SJSA1 (cell line): ENCODE measurements around the gene ANXA9. TPM values are rescaled to one million over a fixed set of nuclear protein-coding genes. Genes with fewer than 3 reads are reported as not detected.

Experiments used
- DNase-seq, 2 experiments: peaks; one replicate each; pipeline ENCODE4 v3.0.0-alpha.2; 2015 to 2020; ENCODE audit warnings: low spot score in 2 of 2, low read depth in 1 of 2
- H3K27ac ChIP-seq: fragments of 250-450 bp; sonication (Bioruptor Pico); 2 replicates; pipeline ENCODE4 v1.5.1; 2020; ENCODE audit warnings: mild to moderate bottlenecking, moderate library complexity
- H3K27me3 ChIP-seq: fragments of 250-450 bp; sonication (Bioruptor Pico); replicated peaks from 2 replicates; pipeline ENCODE4 v1.5.1; 2020; ENCODE audit warnings: mild to moderate bottlenecking, moderate library complexity
- H3K36me3 ChIP-seq: fragments of 250-450 bp; sonication (Bioruptor Pico); 2 replicates; pipeline ENCODE4 v1.5.1; 2020; ENCODE audit warnings: mild to moderate bottlenecking
- H3K4me1 ChIP-seq: fragments of 250-450 bp; sonication (Bioruptor Pico); replicated peaks from 2 replicates; pipeline ENCODE4 v1.6.1; 2021; ENCODE audit warnings: mild to moderate bottlenecking
- H3K4me3 ChIP-seq: fragments of 250-450 bp; sonication (Bioruptor Pico); 2 replicates; pipeline ENCODE4 v1.5.1; 2020; ENCODE audit warnings: mild to moderate bottlenecking
- H3K9me3 ChIP-seq: fragments of 250-450 bp; sonication (Bioruptor Pico); replicated peaks from 2 replicates; pipeline ENCODE4 v1.5.1; 2020; ENCODE audit warnings: mild to moderate bottlenecking
- total RNA-seq: library from RNA; depleted of rRNA; stranded (reverse); fragments of >200 nt; shearing (Covaris generic); gene quantifications from 2 replicates; pipeline ENCODE4 v1.2.3, GENCODE V29; 2014; rRNA removed

ANXA9 gene
- total RNA-seq: 0.66 TPM in 1 of 2 replicates, not detected in the other

DNA sequence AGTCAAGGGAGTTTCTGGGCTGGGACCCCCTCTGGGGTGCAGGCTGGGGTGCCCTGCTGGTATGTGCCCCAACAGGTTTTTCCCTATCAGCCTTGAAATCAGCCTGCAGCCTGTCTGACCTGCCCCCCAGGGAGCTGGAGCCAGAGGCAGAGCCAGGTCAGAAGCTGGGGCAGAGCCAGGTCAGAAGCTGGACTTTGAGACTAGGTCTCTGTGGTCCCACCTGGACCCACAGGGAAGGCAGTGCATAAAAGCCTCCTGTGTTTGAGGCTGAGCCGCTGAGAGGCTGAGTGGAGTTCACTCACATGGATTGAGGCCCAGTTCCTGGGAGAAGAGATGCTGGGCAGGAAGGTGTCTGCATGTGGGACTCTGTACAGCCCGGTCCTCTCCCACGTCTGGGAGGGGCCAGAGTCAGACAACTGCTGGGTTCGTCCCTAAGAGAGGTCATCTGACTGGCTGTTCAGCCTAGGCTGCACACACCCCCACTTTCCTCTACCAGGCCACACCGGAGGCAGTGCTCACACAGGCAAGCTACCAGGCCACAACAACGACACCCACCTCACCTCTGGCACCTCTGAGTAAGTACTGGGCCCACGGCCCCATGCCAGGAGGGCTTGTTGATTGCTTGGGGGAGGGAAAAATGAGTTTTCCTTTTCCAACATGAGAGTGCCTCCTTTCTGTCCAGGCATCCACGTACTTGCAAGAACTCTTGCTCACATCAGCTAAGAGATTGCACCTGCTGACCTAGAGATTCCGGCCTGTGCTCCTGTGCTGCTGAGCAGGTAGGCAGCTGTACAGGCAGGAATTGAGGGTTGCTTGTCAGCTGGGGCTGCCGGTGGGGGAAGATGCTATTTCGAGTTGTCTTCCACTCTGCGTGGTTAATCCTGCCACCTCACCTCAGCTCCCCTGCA is at the start of gene ANXA9:
TSS of gene ANXA9 (plus strand) at position 488 of the 908 bp plus-strand sequence. CDS start 814 bp downstream, outside the sequence.
- no peak within 1 kb of the TSS for H3K27ac ChIP-seq
- no peaks in the 10 kb centered on the region for H3K27me3 ChIP-seq
- H3K4me3 ChIP-seq: no peak within 1 kb of the TSS
- no peaks in the 10 kb centered on the region for H3K9me3 ChIP-seq
- H3K36me3 ChIP-seq: no peaks in the 10 kb centered on the region
- H3K4me1 ChIP-seq: peaks cover 25% of the 10 kb centered on the region
- no peak for DNase-seq

DNA sequence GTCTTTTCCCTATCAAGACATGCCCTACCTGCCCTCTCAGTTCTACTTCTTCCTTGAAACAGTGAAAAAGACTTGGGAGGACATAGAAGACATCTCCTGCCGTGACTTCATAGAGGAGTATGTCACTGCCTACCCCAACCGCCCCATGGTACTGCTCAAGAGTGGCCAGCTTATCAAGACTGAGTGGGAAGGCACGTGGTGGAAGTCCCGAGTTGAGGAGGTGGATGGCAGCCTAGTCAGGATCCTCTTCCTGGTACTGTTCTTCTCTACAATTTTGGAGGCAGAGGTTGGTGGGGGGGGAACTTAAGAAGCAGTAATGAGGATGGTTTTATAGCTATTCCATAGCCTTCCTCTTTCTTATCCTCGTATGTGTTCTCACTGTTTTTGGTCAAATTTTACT is 37.2 kb upstream of the ANXA9 start:
- H3K4me3 ChIP-seq: no peak overlapping the region
- no peaks in the 10 kb centered on the region for H3K27me3 ChIP-seq
- no peaks in the 10 kb centered on the region for H3K4me1 ChIP-seq
- H3K36me3 ChIP-seq: peaks cover 92% of the 10 kb centered on the region
- H3K27ac ChIP-seq: no peak overlapping the region
- H3K9me3 ChIP-seq: no peaks in the 10 kb centered on the region
- no peak for DNase-seq

DNA sequence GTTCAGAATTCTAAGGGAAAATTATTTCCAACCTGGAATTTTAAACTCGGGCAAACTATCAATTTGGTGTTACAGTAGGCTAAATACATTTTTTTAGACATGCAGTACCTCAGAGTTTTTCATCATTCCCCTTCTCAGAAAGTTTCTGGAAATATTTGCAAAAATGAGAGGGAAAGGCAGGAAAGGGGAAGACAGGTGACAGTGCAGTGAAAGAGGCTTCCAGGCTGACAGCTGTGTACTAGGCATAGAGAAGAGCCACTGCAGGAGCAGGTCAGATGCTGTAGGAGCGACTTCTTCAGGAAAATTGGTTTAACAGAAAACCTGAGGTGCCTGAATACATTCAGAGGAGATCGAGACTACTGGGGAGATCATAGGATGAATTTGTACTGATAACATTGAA is 27.4 kb upstream of the ANXA9 start:
- H3K27me3 ChIP-seq: no peaks in the 10 kb centered on the region

GRCh38 chr1:150955280-150955679 is 26.8 kb upstream of the ANXA9 start:
- no peak for DNase-seq
- H3K4me1 ChIP-seq: no peaks in the 10 kb centered on the region
- H3K4me3 ChIP-seq: no peak overlapping the region
- peaks cover 79% of the 10 kb centered on the region for H3K36me3 ChIP-seq
- no peaks in the 10 kb centered on the region for H3K9me3 ChIP-seq
- H3K27ac ChIP-seq: no peak overlapping the region
- H3K27me3 ChIP-seq: no peaks in the 10 kb centered on the region

More for the DNA sequence above, 27.4 kb upstream of the ANXA9 start:
- Histone ChIP-seq H3K9me3 (no peaks in the 10 kb centered on the region), H3K4me1 (no peaks in the 10 kb centered on the region), H3K27ac (no peak overlapping the region), H3K4me3 (no peak overlapping the region), H3K36me3 (peaks cover 77% of the 10 kb centered on the region)
- DNase-seq: no peak

- no peak for DNase-seq
- Histone ChIP-seq H3K9me3 (no peaks in the 10 kb centered on the region), H3K4me3 (no peak overlapping the region), H3K27ac (no peak overlapping the region), H3K36me3 (peaks cover 78% of the 10 kb centered on the region), H3K27me3 (no peaks in the 10 kb centered on the region), H3K4me1 (no peaks in the 10 kb centered on the region)
Measured at GRCh38 chr1:150957666-150958065, 24.4 kb upstream of the ANXA9 start.

DNA sequence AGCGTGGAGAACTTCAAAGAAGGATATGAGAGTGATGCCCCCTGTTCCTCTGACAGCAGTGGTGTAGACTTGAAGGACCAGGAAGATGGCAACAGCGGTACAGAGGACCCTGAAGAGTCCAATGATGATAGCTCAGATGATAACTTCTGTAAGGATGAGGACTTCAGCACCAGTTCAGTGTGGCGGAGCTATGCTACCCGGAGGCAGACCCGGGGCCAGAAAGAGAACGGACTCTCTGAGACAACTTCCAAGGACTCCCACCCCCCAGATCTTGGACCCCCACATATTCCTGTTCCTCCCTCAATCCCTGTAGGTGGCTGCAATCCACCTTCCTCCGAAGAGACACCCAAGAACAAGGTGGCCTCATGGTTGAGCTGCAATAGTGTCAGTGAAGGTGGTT is 21.4 kb upstream of the ANXA9 start:
- Histone ChIP-seq H3K4me3 (no peak overlapping the region), H3K27me3 (no peaks in the 10 kb centered on the region), H3K9me3 (no peaks in the 10 kb centered on the region), H3K36me3 (peaks cover 80% of the 10 kb centered on the region), H3K4me1 (no peaks in the 10 kb centered on the region), H3K27ac (no peak overlapping the region)
- no peak for DNase-seq

DNA sequence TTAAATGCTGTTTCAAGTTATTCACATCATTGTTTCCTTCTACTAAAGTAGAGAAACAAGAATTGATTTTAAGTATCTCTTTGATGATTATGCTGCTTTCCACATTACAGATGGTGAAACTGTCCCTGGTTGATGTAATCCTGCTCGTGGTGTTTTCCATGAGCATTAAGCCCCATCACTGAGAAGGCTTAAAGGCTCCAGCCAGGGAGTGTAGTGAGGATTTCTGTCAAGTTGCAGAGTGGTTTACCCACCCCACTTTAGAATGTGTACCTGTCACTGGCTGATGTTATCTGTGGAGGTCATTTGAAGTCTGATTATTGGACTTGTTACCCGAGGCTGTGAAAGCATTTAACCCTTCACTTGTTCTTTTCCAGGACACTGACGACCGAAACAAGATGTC is 20.3 kb upstream of the ANXA9 start:
- H3K27me3 ChIP-seq: no peaks in the 10 kb centered on the region
- H3K9me3 ChIP-seq: no peaks in the 10 kb centered on the region
- no peak overlapping the region for H3K4me3 ChIP-seq
- no peak for DNase-seq
- no peaks in the 10 kb centered on the region for H3K4me1 ChIP-seq
- peaks cover 89% of the 10 kb centered on the region for H3K36me3 ChIP-seq
- no peak overlapping the region for H3K27ac ChIP-seq

DNA sequence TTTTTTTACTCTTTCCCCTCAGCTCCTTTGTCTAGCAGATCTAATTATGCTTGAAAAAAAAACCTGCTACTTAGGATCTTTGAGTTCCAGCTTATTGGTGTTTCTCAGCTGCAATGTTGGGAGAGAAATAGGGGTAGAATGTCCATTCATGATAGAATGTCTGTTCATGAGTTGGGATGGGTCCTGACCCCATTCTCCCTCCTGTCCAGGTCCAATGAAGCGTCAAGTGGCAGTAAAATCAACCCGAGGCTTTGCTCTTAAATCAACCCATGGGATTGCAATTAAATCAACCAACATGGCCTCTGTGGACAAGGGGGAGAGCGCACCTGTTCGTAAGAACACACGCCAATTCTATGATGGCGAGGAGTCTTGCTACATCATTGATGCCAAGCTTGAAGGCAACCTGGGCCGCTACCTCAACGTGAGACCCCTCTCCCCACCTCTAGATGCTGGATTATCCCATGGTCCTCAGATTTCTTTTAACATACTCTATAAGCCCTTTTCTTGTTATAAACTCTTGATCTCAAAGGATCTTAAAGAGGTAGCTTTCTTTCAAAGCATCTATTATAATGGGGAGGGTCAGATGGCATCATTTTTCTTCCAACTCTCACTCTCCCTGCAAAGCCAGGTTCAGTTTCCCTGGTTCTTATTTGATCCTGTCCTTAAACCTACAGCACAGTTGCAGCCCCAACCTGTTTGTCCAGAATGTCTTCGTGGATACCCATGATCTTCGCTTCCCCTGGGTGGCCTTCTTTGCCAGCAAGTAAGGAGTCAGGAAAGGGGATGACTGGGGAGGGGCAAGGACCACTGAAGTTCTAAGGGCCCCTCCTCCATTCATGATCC is 18.6 kb upstream of the ANXA9 start:
- Histone ChIP-seq H3K4me1 (no peaks in the 10 kb centered on the region), H3K9me3 (no peaks in the 10 kb centered on the region), H3K27me3 (no peaks in the 10 kb centered on the region), H3K36me3 (peaks cover 97% of the 10 kb centered on the region), H3K27ac (no peak overlapping the region), H3K4me3 (no peak overlapping the region)
- DNase-seq: no peak

GRCh38 chr1:150964164-150964489 is 18.0 kb upstream of the ANXA9 start:
- Histone ChIP-seq H3K4me3 (no peak overlapping the region), H3K36me3 (peaks cover 99% of the 10 kb centered on the region), H3K27me3 (no peaks in the 10 kb centered on the region), H3K27ac (no peak overlapping the region), H3K4me1 (no peaks in the 10 kb centered on the region), H3K9me3 (no peaks in the 10 kb centered on the region)
- no peak for DNase-seq

GRCh38 chr1:150965605-150966004 is 16.5 kb upstream of the ANXA9 start:
- Histone ChIP-seq H3K27ac (no peak overlapping the region), H3K9me3 (no peaks in the 10 kb centered on the region), H3K4me1 (no peaks in the 10 kb centered on the region), H3K4me3 (no peak overlapping the region), H3K27me3 (no peaks in the 10 kb centered on the region), H3K36me3 (peaks cover 85% of the 10 kb centered on the region)
- no peak for DNase-seq

DNA sequence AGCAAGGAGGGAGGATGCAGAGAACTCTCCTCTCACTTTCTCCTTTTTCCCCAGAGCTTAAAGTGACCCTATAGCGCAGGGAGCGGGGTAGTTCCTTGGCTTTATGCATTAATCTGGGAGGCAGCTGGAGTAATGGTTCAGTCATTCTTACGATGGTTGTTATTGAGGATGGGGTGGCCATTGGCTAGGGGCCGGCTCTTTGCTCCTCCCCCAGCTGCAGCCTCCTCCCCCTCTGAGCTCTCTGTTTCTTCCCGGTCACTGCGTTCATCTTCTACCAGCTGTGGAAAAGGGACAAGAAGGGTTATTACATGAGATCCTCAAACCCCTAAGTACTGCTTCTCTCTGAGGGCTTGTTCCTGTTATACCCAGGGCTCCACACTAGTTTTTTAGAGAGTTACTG is 16.1 kb upstream of the ANXA9 start:
- Histone ChIP-seq H3K36me3 (peaks cover 81% of the 10 kb centered on the region), H3K9me3 (no peaks in the 10 kb centered on the region), H3K27ac (no peak overlapping the region), H3K27me3 (no peaks in the 10 kb centered on the region), H3K4me3 (no peak overlapping the region), H3K4me1 (peaks cover 4% of the 10 kb centered on the region)
- no peak for DNase-seq

DNA sequence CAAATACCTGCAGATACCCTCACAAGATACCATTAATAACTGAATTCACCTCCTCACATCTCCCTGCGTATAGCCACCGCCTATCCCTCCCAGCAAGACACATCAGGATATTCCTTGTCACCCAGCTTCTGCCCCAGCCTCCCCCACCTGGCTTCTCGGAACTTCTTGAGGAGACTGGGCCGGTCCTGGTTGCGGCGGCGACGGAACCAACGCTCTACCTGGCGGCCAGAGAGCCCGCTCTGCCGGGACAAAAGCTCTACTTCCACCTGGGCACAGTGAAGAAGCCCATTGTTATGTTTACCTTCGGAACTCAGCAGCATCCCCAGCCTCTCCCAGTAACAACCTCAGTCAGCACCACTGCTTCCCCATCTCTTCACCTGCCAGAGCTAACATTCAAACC is 14.2 kb upstream of the ANXA9 start:
- Histone ChIP-seq H3K4me1 (peaks cover 23% of the 10 kb centered on the region), H3K27me3 (no peaks in the 10 kb centered on the region), H3K27ac (no peak overlapping the region), H3K36me3 (peaks cover 79% of the 10 kb centered on the region), H3K4me3 (no peak overlapping the region), H3K9me3 (no peaks in the 10 kb centered on the region)
- no peak for DNase-seq

GRCh38 chr1:150968491-150968890 is 13.6 kb upstream of the ANXA9 start:
- Histone ChIP-seq H3K4me3 (no peak overlapping the region), H3K36me3 (peaks cover 78% of the 10 kb centered on the region), H3K4me1 (peaks cover 28% of the 10 kb centered on the region), H3K9me3 (no peaks in the 10 kb centered on the region), H3K27me3 (no peaks in the 10 kb centered on the region), H3K27ac (no peak overlapping the region)
- no peak for DNase-seq

GRCh38 chr1:150969626-150970025 is 12.5 kb upstream of the ANXA9 start:
- H3K36me3 ChIP-seq: peaks cover 77% of the 10 kb centered on the region

More at GRCh38 chr1:150969626-150970025, 12.5 kb upstream of the ANXA9 start:
- H3K4me1 ChIP-seq: peaks cover 31% of the 10 kb centered on the region
- DNase-seq: no peak
- no peaks in the 10 kb centered on the region for H3K9me3 ChIP-seq
- no peak overlapping the region for H3K27ac ChIP-seq
- no peaks in the 10 kb centered on the region for H3K27me3 ChIP-seq
- no peak overlapping the region for H3K4me3 ChIP-seq
